ENCODE results near the gene SPATA6. TPM values are rescaled to one million over a fixed set of nuclear protein-coding genes. Genes with fewer than 3 reads are reported as not detected.

The SPATA6 gene
- total RNA-seq: 31.8 TPM

DNA sequence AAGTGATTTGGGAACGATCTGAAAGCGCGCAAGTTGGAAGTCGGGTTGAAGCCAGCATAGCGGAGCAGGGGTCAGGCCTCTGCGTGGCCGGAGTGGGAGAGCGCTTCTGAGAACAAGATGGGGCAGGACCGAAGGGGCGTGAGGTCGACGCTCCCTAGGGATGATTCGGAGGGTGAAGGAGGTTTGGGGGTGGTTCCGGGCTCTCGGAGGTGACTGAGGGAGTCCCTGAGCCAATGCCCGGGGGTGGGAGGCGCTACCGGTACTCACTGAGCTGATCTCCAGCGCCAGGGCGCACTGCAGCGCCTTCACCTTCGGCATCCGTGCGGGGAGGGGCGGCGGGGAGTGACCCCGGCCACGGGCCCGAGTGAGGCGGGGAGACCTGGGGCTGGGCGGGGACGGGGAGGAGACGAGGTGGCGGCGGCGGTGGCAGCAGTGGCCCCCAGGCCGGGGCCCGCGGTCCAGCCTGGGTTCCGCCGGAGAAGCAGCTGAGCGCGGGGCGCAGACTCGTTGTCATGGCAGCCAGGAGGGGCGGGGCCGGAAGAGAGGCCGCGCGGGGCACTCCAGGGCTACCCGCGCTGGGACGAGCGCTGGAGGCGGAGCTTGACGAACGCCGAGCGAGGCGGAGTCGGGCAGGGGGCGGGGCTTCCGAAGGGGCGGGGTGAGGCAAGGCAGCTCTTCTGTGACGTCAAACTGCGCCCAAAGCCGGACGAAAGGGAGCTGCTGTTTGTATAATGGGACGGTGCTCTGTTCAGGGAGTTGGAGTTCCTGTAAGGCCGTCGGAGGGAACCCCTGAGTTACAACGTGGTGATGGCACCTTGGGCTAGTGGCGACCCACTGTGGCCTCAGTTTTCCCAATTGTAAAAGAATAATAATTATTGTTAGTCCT, at the start of gene SPATA6:
TSS of gene SPATA6 (minus strand) at position 514 of the 886 bp plus-strand sequence. CDS start at position 318, 196 bp downstream.

Small RNA genes lying within 50 kb of the gene (small RNA-seq; reads per million reads assigned to genes)
- not detected for gene RNU4-61P (ENCODE audit: low replicate concordance)
- gene RNU6-723P (ENCODE audit: low replicate concordance): not detected

Other genes with a start within 250 kb of the SPATA6 start
- gene SLC5A9, start 249.5 kb downstream of the SPATA6 start, total RNA-seq: 7.7 TPM